GM20000 (cell line): ENCODE results near the gene ABCB6.

ENCODE experiments used
- DNase-seq: peaks from one replicate; pipeline ENCODE4 v3.0.0; 2012; ENCODE audit warnings: low spot score
- CTCF ChIP-seq: IDR thresholded peaks from 2 replicates; pipeline ENCODE4 v1.5.1; 2012; ENCODE audit warnings: mild to moderate bottlenecking, control low read depth; ENCODE audit errors: extremely low read depth, missing control alignments

The ABCB6 gene

GRCh38 chr2:219223831-219224610 is 5.3 kb upstream of the ABCB6 start:
- TF ChIP-seq CTCF: no peak
- no peak for DNase-seq

- TF ChIP-seq CTCF: no peak
Observed at GRCh38 chr2:219221957-219222518, 3.3 kb upstream of the ABCB6 start.

GRCh38 chr2:219220652-219221402 is 2.1 kb upstream of the ABCB6 start:
- DNase-seq: no peak
- no peak for TF ChIP-seq CTCF

More at GRCh38 chr2:219221957-219222518, 3.3 kb upstream of the ABCB6 start:
- DNase-seq: no peak

- no peak for DNase-seq
- TF ChIP-seq CTCF: no peak
Observed at GRCh38 chr2:219219784-219220532, 1.2 kb upstream of the ABCB6 start.

- peak; percentile 61 for DNase-seq
- TF ChIP-seq CTCF: no peak
Observed at GRCh38 chr2:219218217-219218731, 484 bp downstream of the ABCB6 start.

- no peak for DNase-seq
- no peak for TF ChIP-seq CTCF
Observed at GRCh38 chr2:219216535-219216915, 2.2 kb downstream of the ABCB6 start.
